HepG2 (cell line): ENCODE measurements around the gene PODXL2.

Source experiments
- BRCA1 ChIP-seq: sonication (generic); formaldehyde crosslinking; IDR thresholded peaks from 2 replicates; pipeline ENCODE4 v1.4.0; 2020; ENCODE audit warnings: missing genetic modification reagents
- EP300 ChIP-seq, 3 experiments: sonication (generic) in 1 of 3; formaldehyde crosslinking in 1 of 3; IDR thresholded peaks; 2 replicates each; pipeline versions ENCODE4 v1.5.1 to v1.6.1; 2011 to 2020; ENCODE audit warnings: low read depth in 2 of 3, low read length in 2 of 3, borderline replicate concordance in 1 of 3, improper control_type of control experiment in 1 of 3, mild to moderate bottlenecking in 1 of 3, missing genetic modification reagents in 1 of 3, moderate library complexity in 1 of 3
- EZH2 ChIP-seq: conservative IDR thresholded peaks from 2 replicates; pipeline ENCODE4 v1.6.1; 2012; ENCODE audit warnings: mild to moderate bottlenecking, low read depth, low read length, moderate library complexity
- GABPA ChIP-seq, 2 experiments: IDR thresholded peaks; 2 replicates each; pipeline ENCODE4 v1.6.1; 2011 to 2016; ENCODE audit warnings: low read depth in 2 of 2, low read length in 1 of 2, missing biosample characterization in 1 of 2, missing genetic modification characterization in 1 of 2
- JUNB ChIP-seq: sonication (generic); formaldehyde crosslinking; IDR thresholded peaks from 2 replicates; pipeline ENCODE4 v1.8.0; 2022; ENCODE audit warnings: missing genetic modification reagents, mild to moderate bottlenecking, borderline replicate concordance
- MED8 ChIP-seq: sonication (generic); formaldehyde crosslinking; IDR thresholded peaks from 2 replicates; pipeline ENCODE4 v1.8.1; 2023; ENCODE audit warnings: mild to moderate bottlenecking, missing genetic modification reagents; ENCODE audit not compliant: insufficient replicate concordance
- NFE2 ChIP-seq: sonication (generic); formaldehyde crosslinking; IDR thresholded peaks from 2 replicates; pipeline ENCODE4 v1.4.0; 2020; ENCODE audit warnings: missing genetic modification reagents
- PHF8 ChIP-seq: sonication (generic); formaldehyde crosslinking; IDR thresholded peaks from 2 replicates; pipeline ENCODE4 v1.5.0; 2020; ENCODE audit warnings: missing genetic modification reagents
- POLR2AphosphoS5 ChIP-seq: IDR thresholded peaks from 2 replicates; pipeline ENCODE4 v1.6.1; 2012; ENCODE audit warnings: low read depth, low read length
- PTBP1 ChIP-seq: fragments of 200-400 bp; formaldehyde crosslinking; IDR thresholded peaks from 2 replicates; pipeline ENCODE4 v1.6.1; 2018; ENCODE audit warnings: low read length, low read depth; ENCODE audit not compliant: poor library complexity, severe bottlenecking
- ZNF850 ChIP-seq: sonication (generic); formaldehyde crosslinking; conservative IDR thresholded peaks from 2 replicates; pipeline ENCODE4 v1.9.0; 2021; ENCODE audit warnings: mild to moderate bottlenecking, missing genetic modification reagents
- TF ChIP-seq, protein P1 (sequence below): sonication (generic); formaldehyde crosslinking; IDR thresholded peaks from 2 replicates; pipeline ENCODE4 v1.4.0; 2020; ENCODE audit warnings: missing genetic modification reagents, mild to moderate bottlenecking, borderline replicate concordance
- TF ChIP-seq, protein P2 (sequence below): sonication (generic); formaldehyde crosslinking; IDR thresholded peaks from 2 replicates; pipeline ENCODE4 v1.5.1; 2020; ENCODE audit warnings: missing genetic modification reagents, mild to moderate bottlenecking, borderline replicate concordance
- TF ChIP-seq, protein P3 (sequence below): sonication (generic); formaldehyde crosslinking; IDR thresholded peaks from 2 replicates; pipeline ENCODE4 v1.5.0; 2020; ENCODE audit warnings: mild to moderate bottlenecking, missing genetic modification reagents, moderate library complexity

DNA sequence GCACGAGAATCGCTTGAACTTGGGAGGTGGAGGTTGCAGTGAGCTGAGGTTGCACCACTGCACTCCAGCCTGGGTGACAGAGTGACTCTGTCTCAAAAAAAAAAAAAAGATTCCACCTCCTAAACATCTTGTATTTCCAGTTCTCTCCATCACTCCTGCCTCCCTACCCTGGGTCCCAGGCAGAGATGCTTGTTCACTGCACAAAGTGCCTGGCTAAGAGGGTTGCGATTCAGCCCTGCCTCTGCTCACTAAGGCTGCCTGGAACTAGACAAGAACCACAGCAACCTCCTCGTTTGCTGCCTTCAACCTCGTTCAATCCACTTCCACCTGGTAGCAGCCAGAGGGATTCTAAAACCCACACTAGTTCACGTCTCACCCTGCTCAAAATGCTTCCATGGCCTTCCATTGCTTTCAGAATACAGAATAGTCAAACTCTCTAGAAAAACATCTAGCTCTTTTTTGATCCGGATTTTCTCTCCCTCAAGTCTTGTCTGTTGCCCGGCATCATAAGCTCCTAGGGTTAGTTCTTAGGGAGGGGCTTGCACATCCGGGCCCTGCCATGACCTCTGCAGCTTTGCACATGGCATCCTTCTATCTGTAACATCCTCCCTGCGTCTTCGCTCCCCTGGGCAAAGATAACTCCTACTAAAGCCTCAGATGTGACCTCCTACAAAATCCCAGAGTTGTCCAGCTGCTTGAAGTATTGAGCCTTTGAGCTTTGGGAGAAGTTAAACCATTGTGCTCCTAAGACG, 31.8 kb upstream of the PODXL2 start:
- no peak for TF ChIP-seq MED8 (CRISPR knock-in tag)
- no peak for TF ChIP-seq PHF8
- no peak for TF ChIP-seq EZH2
- no peak for TF ChIP-seq GABPA (IDR thresholded peaks at IDR 0.05; ENCODE audit: low read depth, low read length)
- no peak for TF ChIP-seq GABPA (CRISPR knock-in tag; IDR thresholded peaks at IDR 0.05; ENCODE audit: low read depth)
- TF ChIP-seq, protein P1, sequence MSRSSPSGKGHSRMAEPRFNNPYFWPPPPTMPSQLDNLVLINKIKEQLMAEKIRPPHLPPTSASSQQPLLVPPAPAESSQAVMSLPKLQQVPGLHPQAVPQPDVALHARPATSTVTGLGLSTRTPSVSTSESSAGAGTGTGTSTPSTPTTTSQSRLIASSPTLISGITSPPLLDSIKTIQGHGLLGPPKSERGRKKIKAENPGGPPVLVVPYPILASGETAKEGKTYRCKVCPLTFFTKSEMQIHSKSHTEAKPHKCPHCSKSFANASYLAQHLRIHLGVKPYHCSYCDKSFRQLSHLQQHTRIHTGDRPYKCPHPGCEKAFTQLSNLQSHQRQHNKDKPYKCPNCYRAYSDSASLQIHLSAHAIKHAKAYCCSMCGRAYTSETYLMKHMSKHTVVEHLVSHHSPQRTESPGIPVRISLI (CRISPR knock-in tag), result no peak
- TF ChIP-seq POLR2AphosphoS5, result no peak
- no peak for TF ChIP-seq NFE2
- TF ChIP-seq PTBP1, result no peak
- TF ChIP-seq ZNF850 (CRISPR knock-in tag), result no peak
- no peak for TF ChIP-seq JUNB (CRISPR knock-in tag)
- TF ChIP-seq, protein P2, sequence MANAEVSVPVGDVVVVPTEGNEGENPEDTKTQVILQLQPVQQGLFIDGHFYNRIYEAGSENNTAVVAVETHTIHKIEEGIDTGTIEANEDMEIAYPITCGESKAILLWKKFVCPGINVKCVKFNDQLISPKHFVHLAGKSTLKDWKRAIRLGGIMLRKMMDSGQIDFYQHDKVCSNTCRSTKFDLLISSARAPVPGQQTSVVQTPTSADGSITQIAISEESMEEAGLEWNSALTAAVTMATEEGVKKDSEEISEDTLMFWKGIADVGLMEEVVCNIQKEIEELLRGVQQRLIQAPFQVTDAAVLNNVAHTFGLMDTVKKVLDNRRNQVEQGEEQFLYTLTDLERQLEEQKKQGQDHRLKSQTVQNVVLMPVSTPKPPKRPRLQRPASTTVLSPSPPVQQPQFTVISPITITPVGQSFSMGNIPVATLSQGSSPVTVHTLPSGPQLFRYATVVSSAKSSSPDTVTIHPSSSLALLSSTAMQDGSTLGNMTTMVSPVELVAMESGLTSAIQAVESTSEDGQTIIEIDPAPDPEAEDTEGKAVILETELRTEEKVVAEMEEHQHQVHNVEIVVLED (CRISPR knock-in tag), result no peak
- TF ChIP-seq, protein P3, sequence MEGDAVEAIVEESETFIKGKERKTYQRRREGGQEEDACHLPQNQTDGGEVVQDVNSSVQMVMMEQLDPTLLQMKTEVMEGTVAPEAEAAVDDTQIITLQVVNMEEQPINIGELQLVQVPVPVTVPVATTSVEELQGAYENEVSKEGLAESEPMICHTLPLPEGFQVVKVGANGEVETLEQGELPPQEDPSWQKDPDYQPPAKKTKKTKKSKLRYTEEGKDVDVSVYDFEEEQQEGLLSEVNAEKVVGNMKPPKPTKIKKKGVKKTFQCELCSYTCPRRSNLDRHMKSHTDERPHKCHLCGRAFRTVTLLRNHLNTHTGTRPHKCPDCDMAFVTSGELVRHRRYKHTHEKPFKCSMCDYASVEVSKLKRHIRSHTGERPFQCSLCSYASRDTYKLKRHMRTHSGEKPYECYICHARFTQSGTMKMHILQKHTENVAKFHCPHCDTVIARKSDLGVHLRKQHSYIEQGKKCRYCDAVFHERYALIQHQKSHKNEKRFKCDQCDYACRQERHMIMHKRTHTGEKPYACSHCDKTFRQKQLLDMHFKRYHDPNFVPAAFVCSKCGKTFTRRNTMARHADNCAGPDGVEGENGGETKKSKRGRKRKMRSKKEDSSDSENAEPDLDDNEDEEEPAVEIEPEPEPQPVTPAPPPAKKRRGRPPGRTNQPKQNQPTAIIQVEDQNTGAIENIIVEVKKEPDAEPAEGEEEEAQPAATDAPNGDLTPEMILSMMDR (CRISPR knock-in tag), result no peak
- no peak for TF ChIP-seq EP300 (IDR thresholded peaks at IDR 0.05; ENCODE audit: low read depth in 2 of 2, low read length in 2 of 2)
- TF ChIP-seq EP300 (CRISPR knock-in tag; IDR thresholded peaks at IDR 0.05; ENCODE audit: borderline replicate concordance), result no peak
- TF ChIP-seq BRCA1 (CRISPR knock-in tag), result no peak
